K562 (cell line): ENCODE results near the gene RUSC2. TPM values are rescaled to one million over a fixed set of nuclear protein-coding genes. Genes with fewer than 3 reads are reported as not detected.

Source experiments
- ATAC-seq: fragments of 200-7000 bp; cut with Tn5 transposase; 3 replicates; pipeline ENCODE4 v1.9.1; 2020; ENCODE audit warnings: moderate library complexity
- BruUV-seq: library from RNA; stranded (reverse); fragments of 400-500 nt; replicated peaks from 2 replicates; lab custom pipeline; 2021; lab: Mats Ljungman, UMichigan
- CTCF ChIA-PET: fragments of 300-600 bp; formaldehyde crosslinking; extraction: SDS; loops from one replicate; lab custom pipeline; 2021; ENCODE audit warnings: low intra/inter-chr PET ratio; lab: Yijun Ruan, JAX
- POLR2A ChIA-PET: fragments of 300-600, 350-650 bp; sonication (Branson Sonifier 250); formaldehyde crosslinking; extraction: SDS; loops from one replicate; lab custom pipeline; 2021; ENCODE audit warnings: antibody characterized with exemption, inconsistent platforms; lab: Yijun Ruan, JAX
- DNase-seq, 4 experiments: peaks; one replicate each; pipeline versions ENCODE4 v3.0.0 to v3.0.0-alpha.2; 2011 to 2018; ENCODE audit warnings: low spot score in 3 of 4, mixed read lengths in 3 of 4; ENCODE audit errors: extremely low read depth in 1 of 4
- FAIRE-seq: peaks from 2 replicates; lab custom pipeline; 2011; peaks lifted over from hg19 to GRCh38; lab: Jason Lieb, UNC
- H2AFZ ChIP-seq: 2 replicates; pipeline ENCODE4 v1.6.0; 2011; ENCODE audit warnings: low read depth, low read length, control low read depth, inconsistent platforms
- H3K27ac ChIP-seq: fragments of 200-600 bp; 3 replicates; pipeline ENCODE4 v1.8.0; 2011; ENCODE audit warnings: low read depth, mild to moderate bottlenecking, control low read depth, inconsistent platforms, low read length, moderate library complexity, mixed read lengths; ENCODE audit errors: extremely low read depth
- H3K27me3 ChIP-seq, 2 experiments: fragments of 300-600 bp in 1 of 2; 2 replicates in 1 of 2; 3 replicates in 1 of 2; pipeline versions ENCODE4 v1.6.0 to v1.8.0; 2011; ENCODE audit warnings: inconsistent platforms in 2 of 2, low read length in 2 of 2, mild to moderate bottlenecking in 1 of 2, mixed read lengths in 1 of 2, moderate library complexity in 1 of 2; ENCODE audit not compliant: control insufficient read depth in 2 of 2, insufficient read depth in 2 of 2
- H3K36me3 ChIP-seq: fragments of 300-600 bp; 3 replicates; pipeline ENCODE4 v1.8.0; 2011; ENCODE audit warnings: mild to moderate bottlenecking, low read length, inconsistent platforms; ENCODE audit not compliant: control insufficient read depth, insufficient read depth
- H3K4me1 ChIP-seq, 2 experiments: fragments of 200-600 bp in 1 of 2; replicated peaks in 1 of 2; 2 replicates in 1 of 2; 3 replicates in 1 of 2; pipeline versions ENCODE4 v1.5.1 to v1.8.0; 2011; ENCODE audit warnings: inconsistent platforms in 2 of 2, low read length in 2 of 2, mild to moderate bottlenecking in 1 of 2, mixed read lengths in 1 of 2, moderate library complexity in 1 of 2; ENCODE audit not compliant: control insufficient read depth in 2 of 2, insufficient read depth in 2 of 2
- H3K4me2 ChIP-seq: 2 replicates; pipeline ENCODE4 v1.6.1; 2011; ENCODE audit warnings: low read length, control low read depth, inconsistent platforms, mixed read lengths; ENCODE audit not compliant: insufficient read depth
- H3K4me3 ChIP-seq: fragments of 200-600 bp; sonication (generic), shearing (Covaris generic); 2 replicates; pipeline ENCODE4 v1.5.1; 2016; ENCODE audit warnings: control low read depth, inconsistent platforms
- H3K79me2 ChIP-seq: fragments of 200-600 bp; 3 replicates; pipeline ENCODE4 v1.8.0; 2011; ENCODE audit warnings: low read length, inconsistent platforms; ENCODE audit not compliant: control insufficient read depth, insufficient read depth
- H3K9ac ChIP-seq, 2 experiments: 2 replicates each; pipeline versions ENCODE4 v1.6.0 to v1.6.1; 2011; ENCODE audit warnings: low read depth in 2 of 2, low read length in 2 of 2, control low read depth in 1 of 2, inconsistent platforms in 1 of 2, mild to moderate bottlenecking in 1 of 2, mixed read lengths in 1 of 2; ENCODE audit not compliant: insufficient read depth in 1 of 2
- H3K9me1 ChIP-seq: one replicate; pipeline ENCODE4 v1.6.0; 2011; ENCODE audit warnings: inconsistent platforms, mild to moderate bottlenecking, low read length, moderate library complexity; ENCODE audit not compliant: control insufficient read depth, insufficient read depth
- H3K9me3 ChIP-seq: replicated peaks from 2 replicates; pipeline ENCODE4 v1.5.1; 2011; ENCODE audit warnings: low read depth, low read length, inconsistent platforms; ENCODE audit not compliant: control insufficient read depth, insufficient read depth
- H4K20me1 ChIP-seq: replicated peaks from 2 replicates; pipeline ENCODE4 v1.6.1; 2011; ENCODE audit warnings: low read length, inconsistent platforms, mixed read lengths; ENCODE audit not compliant: control insufficient read depth, insufficient read depth
- CEBPB ChIP-seq: fragments of 450-650 bp; IDR thresholded peaks from 2 replicates; pipeline ENCODE4 v1.6.1; 2016; ENCODE audit warnings: missing genetic modification characterization, missing compliant biosample characterization
- CXXC5 ChIP-seq: fragments of 250-450 bp; sonication (Bioruptor Pico); IDR thresholded peaks from 2 replicates; pipeline ENCODE4 v1.8.0; 2022; ENCODE audit warnings: inconsistent platforms, mild to moderate bottlenecking, moderate library complexity
- ESRRB ChIP-seq: fragments of 250-450 bp; sonication (Bioruptor Pico); IDR thresholded peaks from 2 replicates; pipeline ENCODE4 v1.5.0; 2020; ENCODE audit warnings: mild to moderate bottlenecking, moderate library complexity, borderline replicate concordance
- FOXM1 ChIP-seq, 2 experiments: fragments of 450-650 bp in 1 of 2; sonication (generic) in 1 of 2; formaldehyde crosslinking in 1 of 2; IDR thresholded peaks; 2 replicates each; pipeline versions ENCODE4 v1.6.1 to v1.9.0; 2017 to 2022; ENCODE audit warnings: low read depth in 2 of 2, mild to moderate bottlenecking in 2 of 2, missing genetic modification reagents in 1 of 2, moderate library complexity in 1 of 2
- HNRNPLL ChIP-seq: fragments of 200-400 bp; formaldehyde crosslinking; IDR thresholded peaks from 2 replicates; pipeline ENCODE4 v1.6.1; 2017; ENCODE audit warnings: low read length, low read depth, mild to moderate bottlenecking; ENCODE audit not compliant: poor library complexity, severe bottlenecking
- KDM1A ChIP-seq, 2 experiments: fragments of 450-650 bp; IDR thresholded peaks; 2 replicates each; pipeline ENCODE4 v1.6.1; 2016; ENCODE audit warnings: mild to moderate bottlenecking in 2 of 2
- SPI1 ChIP-seq: IDR thresholded peaks from 2 replicates; pipeline ENCODE4 v1.6.1; 2011; ENCODE audit warnings: low read depth, low read length, control low read depth, borderline replicate concordance
- STAT5B ChIP-seq: fragments of 250-450 bp; sonication (Bioruptor Pico); IDR thresholded peaks from 2 replicates; pipeline ENCODE4 v1.8.0; 2021; ENCODE audit warnings: mild to moderate bottlenecking, inconsistent platforms
- TAF15 ChIP-seq: fragments of 200-400 bp; formaldehyde crosslinking; IDR thresholded peaks from 2 replicates; pipeline ENCODE4 v1.6.1; 2017; ENCODE audit warnings: mild to moderate bottlenecking, low read depth, low read length, moderate library complexity
- TBL1XR1 ChIP-seq, 2 experiments: IDR thresholded peaks; 2 replicates each; pipeline ENCODE4 v1.6.1; 2012; ENCODE audit warnings: improper control_type of control experiment in 2 of 2, low read length in 2 of 2, mild to moderate bottlenecking in 1 of 2
- TEAD2 ChIP-seq: fragments of 450-650 bp; IDR thresholded peaks from 2 replicates; pipeline ENCODE4 v1.6.1; 2016; ENCODE audit warnings: missing genetic modification characterization, control low read depth, missing compliant biosample characterization
- ZKSCAN1 ChIP-seq: fragments of 150-350 bp; IDR thresholded peaks from 2 replicates; pipeline ENCODE4 v1.6.1; 2016; ENCODE audit warnings: low read depth, low read length
- ZNF384 ChIP-seq: IDR thresholded peaks from 2 replicates; pipeline ENCODE4 v1.6.1; 2012; ENCODE audit warnings: low read depth, low read length, improper control_type of control experiment
- ZNF778 ChIP-seq: fragments of 450-650 bp; formaldehyde crosslinking; IDR thresholded peaks from 2 replicates; pipeline ENCODE4 v1.4.0; 2020; ENCODE audit warnings: mild to moderate bottlenecking, moderate library complexity
- WGBS: fragments of 100-300 bp; shearing (Covaris generic); methylation state at CpG from one replicate; pipeline ENCODE4 v1.1.6; 2016; ENCODE audit warnings: low coverage, mixed read lengths; ENCODE audit not compliant: insufficient coverage; ENCODE audit errors: missing lambda C conversion rate; 5-methylcytosine and 5-hydroxymethylcytosine counted together
- in situ Hi-C: fragments of 300-500 bp; cut with MboI; formaldehyde crosslinking; loops from 4 replicates; pipeline ENCODE4 v1.15.0; 2018; ENCODE audit warnings: inconsistent platforms, mixed read lengths
- intact Hi-C: fragments of 100-400 bp; cut with micrococcal nuclease; formaldehyde crosslinking; loops from 2 replicates; pipeline ENCODE4 v1.14.2; 2022
- polyA plus RNA-seq, 8 experiments: library from polyadenylated mRNA; depleted of rRNA in 4 of 8; stranded (reverse) in 5 of 8; unstranded in 3 of 8; fragments of >200 nt; fragmentation: Nextera tagmentation in 2 of 8; fragmentation: Illumina TruSeq in 1 of 8; extraction: Ambion mirVana in 2 of 8; extraction: Trizol in 1 of 8; gene quantifications; 2 replicates each; pipeline versions ENCODE4 v1.2.1 to v1.2.3, GENCODE V29; 2011 to 2014; ENCODE audit warnings: inconsistent platforms in 1 of 8, missing spikeins in 1 of 8
- total RNA-seq, 7 experiments: library from RNA; depleted of rRNA in 6 of 7; stranded (reverse); fragments of >200 nt in 6 of 7; fragmentation: Illumina TruSeq in 2 of 7; extraction: Trizol in 2 of 7; gene quantifications; 2 replicates each; pipeline versions ENCODE4 v1.2.1 to v1.2.3, GENCODE V29; 2011 to 2021; ENCODE audit warnings: low replicate concordance in 1 of 7
- TF ChIP-seq, protein P1 (sequence below): fragments of 250-450 bp; sonication (Bioruptor Pico); IDR thresholded peaks from 2 replicates; pipeline ENCODE4 v1.8.0; 2021; ENCODE audit warnings: moderate library complexity, mild to moderate bottlenecking, inconsistent platforms
- TF ChIP-seq, protein P2 (sequence below): fragments of 450-650 bp; formaldehyde crosslinking; IDR thresholded peaks from 2 replicates; pipeline ENCODE4 v1.4.0; 2020; ENCODE audit warnings: mild to moderate bottlenecking, moderate library complexity

RUSC2 gene
- total and polyA plus RNA-seq, 9 of the 15 experiments (the other 6 are each of a cell fraction or from before 2014, with no cell fraction given): 0.08 to 12.8 (median 3.1) TPM

GRCh38 chr9:35511453-35511852 is 21.5 kb downstream of the RUSC2 start:
- Histone ChIP-seq H2AFZ (no peak overlapping the region), H3K79me2 (no peaks in the 10 kb centered on the region; the same call in 2 of the 3 replicates), H3K27ac (no peak overlapping the region), H3K4me1 (no peaks in the 10 kb centered on the region), H3K9me1 (no peaks in the 10 kb centered on the region), H4K20me1 (no peaks in the 10 kb centered on the region), H3K36me3 (no peaks in the 10 kb centered on the region), H3K9me3 (no peaks in the 10 kb centered on the region), H3K27me3 (no peaks in the 10 kb centered on the region), H3K4me3 (no peak overlapping the region), H3K4me2 (no peak overlapping the region), H3K9ac (no peak overlapping the region)
- ATAC-seq: no peak
- intact Hi-C loops (no loop called here), in situ Hi-C loops (no loop called here)
- no TSS peak for BruUV-seq
- WGBS: 83% methylated on average over 1 of the region's 1 CpG
- FAIRE-seq: no peak
- ChIA-PET POLR2A (no interaction called here), CTCF (no interaction called here)
- TF ChIP-seq CEBPB (tag) (no peak), ZKSCAN1 (no peak), TAF15 (no peak), TEAD2 (tag) (no peak), CXXC5 (CRISPR knock-in tag) (no peak), TBL1XR1 (IDR thresholded peaks at IDR 0.05; ENCODE audit: low read length in 2 of 2) (no peak)
- no peak for DNase-seq

- no peaks in the 10 kb centered on the region for H4K20me1 ChIP-seq
- H3K27me3 ChIP-seq: no peaks in the 10 kb centered on the region
- WGBS: 100% methylated on average over 2 of the region's 7 CpGs
- DNase-seq (no peak), ATAC-seq (no peak), FAIRE-seq (no peak)
- no peak overlapping the region for H3K9ac ChIP-seq
- no peaks in the 10 kb centered on the region for H3K9me3 ChIP-seq
- no peaks in the 10 kb centered on the region for H3K9me1 ChIP-seq
- no peak overlapping the region for H3K27ac ChIP-seq
- no peaks in the 10 kb centered on the region; the same call in 2 of the 3 replicates for H3K36me3 ChIP-seq
- H3K4me3 ChIP-seq: no peak overlapping the region
- ChIA-PET POLR2A (no interaction called here), CTCF (no interaction called here)
- no peak overlapping the region for H3K4me2 ChIP-seq
- H3K79me2 ChIP-seq: no peaks in the 10 kb centered on the region; the same call in 2 of the 3 replicates
- in situ Hi-C loops (no loop called here), intact Hi-C loops (no loop called here)
- BruUV-seq: no TSS peak
- no peaks in the 10 kb centered on the region; a peak in 1 of 5 replicates for H3K4me1 ChIP-seq
- H2AFZ ChIP-seq: no peak overlapping the region
- TF ChIP-seq, protein P1, sequence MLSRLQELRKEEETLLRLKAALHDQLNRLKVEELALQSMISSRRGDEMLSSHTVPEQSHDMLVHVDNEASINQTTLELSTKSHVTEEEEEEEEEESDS (CRISPR knock-in tag): no peak
- TF ChIP-seq FOXM1 (IDR thresholded peaks at IDR 0.05; ENCODE audit: low read depth) (no peak), FOXM1 (CRISPR knock-in tag; IDR thresholded peaks at IDR 0.05; ENCODE audit: low read depth) (no peak), ZNF778 (no peak), HNRNPLL (no peak), STAT5B (no peak), ESRRB (CRISPR knock-in tag) (no peak), ZNF384 (0 out of 2 replicates have a peak, but pooled peaks have one; percentile 58), CEBPB (tag) (peak; percentile 60), SPI1 (no peak), KDM1A (IDR thresholded peaks at IDR 0.05) (0 out of 4 replicates have a peak, but pooled peaks of 1 of the 2 experiments have one; percentile 11)
- TF ChIP-seq, protein P2, sequence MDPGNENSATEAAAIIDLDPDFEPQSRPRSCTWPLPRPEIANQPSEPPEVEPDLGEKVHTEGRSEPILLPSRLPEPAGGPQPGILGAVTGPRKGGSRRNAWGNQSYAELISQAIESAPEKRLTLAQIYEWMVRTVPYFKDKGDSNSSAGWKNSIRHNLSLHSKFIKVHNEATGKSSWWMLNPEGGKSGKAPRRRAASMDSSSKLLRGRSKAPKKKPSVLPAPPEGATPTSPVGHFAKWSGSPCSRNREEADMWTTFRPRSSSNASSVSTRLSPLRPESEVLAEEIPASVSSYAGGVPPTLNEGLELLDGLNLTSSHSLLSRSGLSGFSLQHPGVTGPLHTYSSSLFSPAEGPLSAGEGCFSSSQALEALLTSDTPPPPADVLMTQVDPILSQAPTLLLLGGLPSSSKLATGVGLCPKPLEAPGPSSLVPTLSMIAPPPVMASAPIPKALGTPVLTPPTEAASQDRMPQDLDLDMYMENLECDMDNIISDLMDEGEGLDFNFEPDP (CRISPR knock-in tag): no peak
Measured at GRCh38 chr9:35515766-35516165, 25.9 kb downstream of the RUSC2 start.
